ENCODE results near the gene FGFR4. TPM values are rescaled to one million over a fixed set of nuclear protein-coding genes. Genes with fewer than 3 reads are reported as not detected.

FGFR4 gene
- total RNA-seq, 6 experiments from 2014 or later, result 0.14 to 0.53 (median 0.33) TPM; not detected in 1

DNA sequence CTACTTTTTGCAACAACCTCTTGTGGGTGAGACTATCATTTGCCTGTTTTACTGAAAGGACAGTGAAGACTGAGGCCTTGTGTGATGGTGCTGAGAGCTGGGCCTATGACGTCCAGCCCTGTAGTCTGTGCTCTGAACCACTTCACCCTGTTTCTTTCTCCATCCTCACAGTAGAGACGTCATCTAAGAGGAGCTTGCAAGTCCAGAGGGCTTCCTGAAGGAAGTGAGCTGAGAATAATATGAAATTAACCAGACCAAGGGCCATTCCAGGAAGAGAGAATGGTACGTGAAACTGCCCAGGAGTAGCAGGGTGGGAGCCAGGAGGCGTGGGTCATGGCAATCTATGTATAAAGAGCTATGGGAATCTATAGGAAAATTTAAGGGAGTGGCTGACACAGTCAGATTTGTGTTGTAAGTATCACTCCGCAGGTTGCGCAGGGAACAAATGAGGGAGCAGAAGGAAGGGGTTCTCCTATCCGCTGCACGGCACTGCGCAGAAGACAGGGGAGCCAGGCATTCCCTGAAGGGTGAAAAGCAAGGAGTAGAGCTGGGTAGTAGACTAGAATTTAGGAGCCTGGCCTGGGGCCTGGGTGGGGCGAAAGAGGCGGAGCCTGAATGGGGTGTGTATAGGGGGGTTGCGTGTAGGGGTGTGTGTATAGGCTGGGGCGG, 596 bp upstream of the FGFR4 start:
- Mint-ChIP-seq H3K27me3 (ENCODE audit: insufficient read depth) (peaks cover 15% of the 10 kb centered on the region), H3K4me1 (ENCODE audit: low read depth) (0 out of 2 replicates have a peak, but pooled peaks cover 6% of the 10 kb centered on the region), H3K27ac (peak overlapping the region; percentile 7; the same call in 1 of the 2 replicates), H3K4me3 (no peak overlapping the region; the same call in 1 of the 2 replicates), H3K9me3 (no peaks in the 10 kb centered on the region), H3K36me3 (ENCODE audit: low read depth) (no peaks in the 10 kb centered on the region)
- DNase-seq, result no peak
- TF ChIP-seq, protein P1, sequence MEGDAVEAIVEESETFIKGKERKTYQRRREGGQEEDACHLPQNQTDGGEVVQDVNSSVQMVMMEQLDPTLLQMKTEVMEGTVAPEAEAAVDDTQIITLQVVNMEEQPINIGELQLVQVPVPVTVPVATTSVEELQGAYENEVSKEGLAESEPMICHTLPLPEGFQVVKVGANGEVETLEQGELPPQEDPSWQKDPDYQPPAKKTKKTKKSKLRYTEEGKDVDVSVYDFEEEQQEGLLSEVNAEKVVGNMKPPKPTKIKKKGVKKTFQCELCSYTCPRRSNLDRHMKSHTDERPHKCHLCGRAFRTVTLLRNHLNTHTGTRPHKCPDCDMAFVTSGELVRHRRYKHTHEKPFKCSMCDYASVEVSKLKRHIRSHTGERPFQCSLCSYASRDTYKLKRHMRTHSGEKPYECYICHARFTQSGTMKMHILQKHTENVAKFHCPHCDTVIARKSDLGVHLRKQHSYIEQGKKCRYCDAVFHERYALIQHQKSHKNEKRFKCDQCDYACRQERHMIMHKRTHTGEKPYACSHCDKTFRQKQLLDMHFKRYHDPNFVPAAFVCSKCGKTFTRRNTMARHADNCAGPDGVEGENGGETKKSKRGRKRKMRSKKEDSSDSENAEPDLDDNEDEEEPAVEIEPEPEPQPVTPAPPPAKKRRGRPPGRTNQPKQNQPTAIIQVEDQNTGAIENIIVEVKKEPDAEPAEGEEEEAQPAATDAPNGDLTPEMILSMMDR (IDR thresholded peaks at IDR 0.05), result no peak

DNA sequence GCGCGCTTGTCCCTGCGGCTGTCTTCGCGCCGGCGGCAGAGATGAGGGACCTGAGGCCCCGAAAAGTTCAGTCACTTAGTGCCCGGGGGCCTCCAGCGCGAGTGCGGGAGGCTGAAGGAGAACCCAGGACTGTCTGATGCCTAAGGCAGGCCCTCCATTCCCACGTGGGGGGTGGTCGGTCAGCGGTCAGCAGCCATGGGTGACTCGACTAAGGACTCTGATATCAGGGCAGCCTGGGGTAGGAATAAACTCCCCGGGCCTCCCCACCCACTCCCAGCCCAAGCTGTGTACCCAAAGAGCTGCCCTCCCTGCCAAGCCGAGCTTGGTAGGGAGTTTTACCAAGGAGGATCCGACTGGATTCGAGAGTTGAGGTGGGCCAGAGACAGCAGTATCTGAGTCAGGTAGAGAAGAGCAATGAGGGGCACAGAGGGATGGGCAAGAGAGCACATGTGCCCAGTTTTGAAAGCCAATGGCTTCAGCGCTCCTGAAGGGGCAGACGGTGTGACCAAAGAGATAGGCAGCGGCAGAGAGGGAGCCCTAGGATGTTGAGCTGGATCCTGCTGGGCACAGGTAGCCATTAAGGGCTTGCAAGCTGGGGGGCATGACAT, 787 bp downstream of the FGFR4 start:
- no peak overlapping the region for H3K4me3 Mint-ChIP-seq
- no peak for DNase-seq
- TF ChIP-seq, protein P1 (IDR thresholded peaks at IDR 0.05), result no peak
- H3K36me3 Mint-ChIP-seq (ENCODE audit: low read depth), result no peaks in the 10 kb centered on the region
- peaks cover 21% of the 10 kb centered on the region for H3K27me3 Mint-ChIP-seq (ENCODE audit: insufficient read depth)
- H3K27ac Mint-ChIP-seq, result no peak overlapping the region
- H3K4me1 Mint-ChIP-seq (ENCODE audit: low read depth), result 0 out of 2 replicates have a peak, but pooled peaks cover 6% of the 10 kb centered on the region
- H3K9me3 Mint-ChIP-seq, result no peaks in the 10 kb centered on the region

DNA sequence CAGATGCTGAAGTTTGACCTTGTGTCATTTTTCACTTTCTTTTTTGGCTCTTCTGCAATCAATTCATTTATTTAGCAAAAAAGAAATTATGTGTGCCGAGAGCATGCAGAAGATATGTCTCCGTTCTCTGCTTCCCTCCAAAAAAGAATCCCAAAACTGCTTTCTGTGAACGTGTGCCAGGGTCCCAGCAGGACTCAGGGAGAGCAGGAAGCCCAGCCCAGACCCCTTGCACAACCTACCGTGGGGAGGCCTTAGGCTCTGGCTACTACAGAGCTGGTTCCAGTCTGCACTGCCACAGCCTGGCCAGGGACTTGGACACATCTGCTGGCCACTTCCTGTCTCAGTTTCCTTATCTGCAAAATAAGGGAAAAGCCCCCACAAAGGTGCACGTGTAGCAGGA, 2.4 kb downstream of the FGFR4 start:
- peaks cover 13% of the 10 kb centered on the region for H3K27me3 Mint-ChIP-seq (ENCODE audit: insufficient read depth)
- no peaks in the 10 kb centered on the region for H3K36me3 Mint-ChIP-seq (ENCODE audit: low read depth)
- H3K9me3 Mint-ChIP-seq, result no peaks in the 10 kb centered on the region
- no peak overlapping the region for H3K4me3 Mint-ChIP-seq
- TF ChIP-seq, protein P1 (IDR thresholded peaks at IDR 0.05), result no peak
- 0 out of 2 replicates have a peak, but pooled peaks cover 6% of the 10 kb centered on the region for H3K4me1 Mint-ChIP-seq (ENCODE audit: low read depth)
- no peak overlapping the region for H3K27ac Mint-ChIP-seq
- no peak for DNase-seq

DNA sequence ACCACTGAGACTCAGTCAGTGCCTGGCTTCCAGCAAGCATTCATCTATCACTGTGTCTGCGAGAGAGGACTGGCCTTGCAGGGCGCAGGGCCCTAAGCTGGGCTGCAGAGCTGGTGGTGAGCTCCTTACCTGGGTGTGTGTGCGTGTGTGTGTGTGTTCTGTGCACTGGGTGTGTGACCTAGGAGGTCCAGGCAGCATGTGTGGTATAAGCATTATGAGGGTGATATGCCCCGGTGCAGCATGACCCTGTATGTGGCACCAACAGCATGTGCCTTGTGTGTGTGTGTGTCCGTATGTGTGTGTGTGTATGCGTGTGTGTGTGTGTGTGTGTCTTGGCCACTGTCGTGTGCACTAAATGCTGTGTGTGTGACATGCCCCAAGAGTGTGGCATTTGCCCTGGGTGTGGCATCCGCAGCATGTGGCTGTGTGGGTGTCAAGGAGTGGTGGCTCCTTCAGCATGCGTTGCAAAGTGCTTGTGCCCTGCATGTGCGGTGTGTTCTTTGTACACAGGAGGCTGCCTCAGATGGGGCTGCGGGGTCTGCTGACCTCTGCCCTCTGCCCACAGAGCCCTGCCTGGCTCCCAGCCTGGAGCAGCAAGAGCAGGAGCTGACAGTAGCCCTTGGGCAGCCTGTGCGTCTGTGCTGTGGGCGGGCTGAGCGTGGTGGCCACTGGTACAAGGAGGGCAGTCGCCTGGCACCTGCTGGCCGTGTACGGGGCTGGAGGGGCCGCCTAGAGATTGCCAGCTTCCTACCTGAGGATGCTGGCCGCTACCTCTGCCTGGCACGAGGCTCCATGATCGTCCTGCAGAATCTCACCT, 3.3 kb downstream of the FGFR4 start:
- TF ChIP-seq, protein P1 (IDR thresholded peaks at IDR 0.05), result no peak
- peaks cover 12% of the 10 kb centered on the region for H3K4me1 Mint-ChIP-seq (ENCODE audit: low read depth)
- H3K27me3 Mint-ChIP-seq (ENCODE audit: insufficient read depth), result peaks cover 15% of the 10 kb centered on the region
- no peaks in the 10 kb centered on the region for H3K9me3 Mint-ChIP-seq
- H3K4me3 Mint-ChIP-seq, result no peak overlapping the region
- H3K36me3 Mint-ChIP-seq (ENCODE audit: low read depth), result no peaks in the 10 kb centered on the region
- DNase-seq, result no peak
- no peak overlapping the region for H3K27ac Mint-ChIP-seq

DNA sequence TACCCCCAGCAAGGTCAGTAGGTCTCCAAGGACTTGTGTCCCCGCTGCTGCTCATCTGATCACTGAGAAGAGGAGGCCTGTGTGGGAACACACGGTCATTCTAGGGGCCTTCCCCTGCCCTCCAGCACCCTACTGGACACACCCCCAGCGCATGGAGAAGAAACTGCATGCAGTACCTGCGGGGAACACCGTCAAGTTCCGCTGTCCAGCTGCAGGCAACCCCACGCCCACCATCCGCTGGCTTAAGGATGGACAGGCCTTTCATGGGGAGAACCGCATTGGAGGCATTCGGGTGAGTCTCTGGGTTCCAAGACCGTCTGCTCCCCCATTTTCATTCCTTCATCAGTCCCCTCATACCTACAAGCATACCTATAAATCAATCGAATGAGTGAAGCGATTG, 4.1 kb downstream of the FGFR4 start:
- H3K9me3 Mint-ChIP-seq, result no peaks in the 10 kb centered on the region
- DNase-seq, result no peak
- no peaks in the 10 kb centered on the region for H3K36me3 Mint-ChIP-seq (ENCODE audit: low read depth)
- H3K27me3 Mint-ChIP-seq (ENCODE audit: insufficient read depth), result peaks cover 15% of the 10 kb centered on the region
- no peak overlapping the region for H3K4me3 Mint-ChIP-seq
- peaks cover 13% of the 10 kb centered on the region for H3K4me1 Mint-ChIP-seq (ENCODE audit: low read depth)
- TF ChIP-seq, protein P1 (IDR thresholded peaks at IDR 0.05), result no peak
- no peak overlapping the region for H3K27ac Mint-ChIP-seq
